Karpas-422 (cell line): ENCODE results near the gene VSIG10L2. TPM values are rescaled to one million over a fixed set of nuclear protein-coding genes. Genes with fewer than 3 reads are reported as not detected.

Source experiments
- DNase-seq: peaks from one replicate; pipeline ENCODE4 v3.0.0-alpha.2; 2015
- H2AFZ ChIP-seq: fragments of 200-600 bp; sonication (generic); 2 replicates; pipeline ENCODE4 v1.6.1; 2014; ENCODE audit warnings: antibody characterized with exemption, low read length, mixed read lengths
- H3K27ac ChIP-seq: fragments of 200-600 bp; sonication (generic); 2 replicates; pipeline ENCODE4 v1.5.1; 2014; ENCODE audit warnings: mild to moderate bottlenecking, low read length, moderate library complexity
- H3K27me3 ChIP-seq: fragments of 200-600 bp; sonication (generic); 2 replicates; pipeline ENCODE4 v1.6.1; 2014; ENCODE audit warnings: low read length, mixed read lengths
- H3K36me3 ChIP-seq: fragments of 200-600 bp; sonication (generic); 2 replicates; pipeline ENCODE4 v1.6.1; 2014; ENCODE audit warnings: low read length, mixed read lengths; ENCODE audit not compliant: insufficient read depth
- H3K4me1 ChIP-seq: fragments of 200-600 bp; sonication (generic); 2 replicates; pipeline ENCODE4 v1.6.1; 2014; ENCODE audit warnings: mild to moderate bottlenecking, low read length, mixed read lengths
- H3K4me2 ChIP-seq: fragments of 200-600 bp; sonication (generic); 2 replicates; pipeline ENCODE4 v1.6.1; 2014; ENCODE audit warnings: low read length, low read depth, mild to moderate bottlenecking; ENCODE audit not compliant: poor library complexity, severe bottlenecking
- H3K4me3 ChIP-seq: fragments of 200-600 bp; sonication (generic); 2 replicates; pipeline ENCODE4 v1.5.1; 2014; ENCODE audit warnings: mild to moderate bottlenecking, antibody characterized with exemption, low read length, mixed read lengths
- H3K79me2 ChIP-seq: fragments of 200-600 bp; sonication (generic); 2 replicates; pipeline ENCODE4 v1.6.1; 2014; ENCODE audit warnings: mild to moderate bottlenecking, low read length, mixed read lengths
- H3K9ac ChIP-seq: fragments of 200-600 bp; sonication (generic); 2 replicates; pipeline ENCODE4 v1.6.0; 2014; ENCODE audit warnings: low read length
- H3K9me2 ChIP-seq: fragments of 200-600 bp; sonication (generic), shearing (Covaris generic); replicated peaks from 2 replicates; pipeline ENCODE4 v1.6.0; 2014; ENCODE audit warnings: mild to moderate bottlenecking, low read length, moderate library complexity; ENCODE audit not compliant: insufficient read depth
- H3K9me3 ChIP-seq: fragments of 300-700, 200-600 bp; sonication (generic); 2 replicates; pipeline ENCODE4 v1.6.1; 2014; ENCODE audit warnings: low read length, mixed read lengths
- H4K20me1 ChIP-seq: fragments of 200-600 bp; sonication (generic); 2 replicates; pipeline ENCODE4 v1.6.1; 2014; ENCODE audit warnings: mild to moderate bottlenecking, antibody characterized with exemption, low read length, low read depth; ENCODE audit not compliant: insufficient read depth
- total RNA-seq: library from RNA; depleted of rRNA; stranded (reverse); fragments of >200 nt; shearing (Covaris generic); gene quantifications from 2 replicates; pipeline ENCODE4 v1.2.3, GENCODE V29; 2014; ENCODE audit warnings: low replicate concordance

The VSIG10L2 gene
- total RNA-seq, 1 experiment from 2014 or later = not detected

DNA sequence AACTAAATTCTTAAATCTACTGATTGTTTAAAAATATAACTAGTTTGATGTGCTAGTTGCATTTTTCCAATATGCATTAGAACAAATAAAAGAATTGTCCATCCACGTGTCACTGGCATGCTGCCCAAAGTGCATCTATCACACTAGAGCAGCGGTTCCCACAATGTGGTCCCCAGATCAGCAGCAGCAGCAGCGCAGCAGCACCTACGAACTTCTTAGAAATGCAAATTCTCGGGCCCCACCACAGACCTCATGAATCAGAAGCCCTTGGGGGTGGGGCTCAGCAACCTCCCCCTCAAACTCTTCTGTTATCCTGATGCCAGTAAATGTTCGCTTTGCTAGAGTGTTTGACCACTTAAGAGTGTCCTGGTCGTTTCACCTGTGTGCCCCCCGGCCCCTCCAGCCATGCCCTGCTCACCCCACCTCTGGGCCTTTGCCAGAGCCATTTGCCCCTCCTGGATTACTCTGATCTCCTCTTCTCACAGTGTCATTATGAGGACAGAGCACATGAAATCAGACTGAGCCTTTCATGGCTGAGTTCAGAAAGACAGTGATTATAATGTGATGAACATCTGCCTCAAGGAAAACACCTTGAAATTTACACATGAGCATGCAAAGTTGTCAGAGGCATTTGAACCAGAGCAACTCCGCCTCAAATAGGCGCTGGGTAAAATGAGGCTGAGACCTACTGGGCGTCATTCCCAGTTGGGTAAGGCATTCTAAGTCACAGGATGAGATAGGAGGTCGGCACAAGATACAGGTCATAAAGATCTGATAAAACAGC lies 12.6 kb upstream of the VSIG10L2 start:
- no peak overlapping the region for H3K27ac ChIP-seq
- no peaks in the 10 kb centered on the region for H3K27me3 ChIP-seq
- H3K9me3 ChIP-seq = no peaks in the 10 kb centered on the region
- no peaks in the 10 kb centered on the region for H3K9me2 ChIP-seq
- no peaks in the 10 kb centered on the region for H3K79me2 ChIP-seq
- H4K20me1 ChIP-seq = no peaks in the 10 kb centered on the region
- no peak overlapping the region for H3K4me3 ChIP-seq
- no peak for DNase-seq
- no peak overlapping the region for H3K9ac ChIP-seq
- H3K36me3 ChIP-seq = no peaks in the 10 kb centered on the region
- H3K4me1 ChIP-seq = peaks cover 8% of the 10 kb centered on the region
- H3K4me2 ChIP-seq = no peak overlapping the region
- H2AFZ ChIP-seq = no peak overlapping the region

DNA sequence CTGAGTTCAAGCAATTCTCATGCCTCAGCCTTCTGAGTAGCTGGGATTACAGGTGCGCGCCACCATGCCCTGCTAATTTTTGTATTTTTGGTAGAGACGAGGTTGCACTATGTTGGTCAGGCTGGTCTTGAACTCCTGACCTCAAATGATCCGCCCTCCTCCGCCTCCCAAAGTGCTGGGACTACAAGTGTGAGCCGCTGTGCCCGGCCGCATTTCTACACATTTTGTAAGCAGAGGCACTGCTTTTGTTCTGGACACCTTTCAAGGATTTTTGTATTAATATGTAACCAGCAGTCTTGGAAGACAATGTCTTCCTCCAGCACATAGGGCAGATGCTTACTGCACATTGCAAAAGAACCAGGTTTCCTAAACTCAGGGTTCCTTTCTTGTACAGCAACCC lies 11.4 kb upstream of the VSIG10L2 start:
- DNase-seq = no peak

GRCh38 chr11:125935056-125935455 lies 10.8 kb upstream of the VSIG10L2 start:
- H3K27ac ChIP-seq = no peak overlapping the region
- no peaks in the 10 kb centered on the region for H3K9me2 ChIP-seq
- H3K36me3 ChIP-seq = no peaks in the 10 kb centered on the region
- H4K20me1 ChIP-seq = no peaks in the 10 kb centered on the region
- no peak overlapping the region for H3K4me2 ChIP-seq
- no peak overlapping the region for H2AFZ ChIP-seq
- H3K79me2 ChIP-seq = no peaks in the 10 kb centered on the region
- no peak for DNase-seq
- no peaks in the 10 kb centered on the region for H3K27me3 ChIP-seq
- H3K4me3 ChIP-seq = no peak overlapping the region
- H3K9me3 ChIP-seq = no peaks in the 10 kb centered on the region
- H3K9ac ChIP-seq = no peak overlapping the region
- peaks cover 8% of the 10 kb centered on the region for H3K4me1 ChIP-seq

More for the DNA sequence above, 11.4 kb upstream of the VSIG10L2 start:
- no peak overlapping the region for H3K4me2 ChIP-seq
- no peaks in the 10 kb centered on the region for H3K79me2 ChIP-seq
- H3K36me3 ChIP-seq = no peaks in the 10 kb centered on the region
- no peaks in the 10 kb centered on the region for H4K20me1 ChIP-seq
- no peaks in the 10 kb centered on the region for H3K9me2 ChIP-seq
- no peak overlapping the region for H2AFZ ChIP-seq
- peaks cover 8% of the 10 kb centered on the region for H3K4me1 ChIP-seq
- no peak overlapping the region for H3K27ac ChIP-seq
- no peaks in the 10 kb centered on the region for H3K27me3 ChIP-seq
- H3K9me3 ChIP-seq = no peaks in the 10 kb centered on the region
- no peak overlapping the region for H3K9ac ChIP-seq
- no peak overlapping the region for H3K4me3 ChIP-seq

GRCh38 chr11:125935618-125936199 lies 10.1 kb upstream of the VSIG10L2 start:
- Histone ChIP-seq H4K20me1 (no peaks in the 10 kb centered on the region), H3K36me3 (no peaks in the 10 kb centered on the region), H3K27me3 (no peaks in the 10 kb centered on the region), H3K4me3 (no peak overlapping the region), H3K9me3 (no peaks in the 10 kb centered on the region), H3K4me1 (peaks cover 8% of the 10 kb centered on the region), H3K27ac (no peak overlapping the region), H3K9ac (no peak overlapping the region), H2AFZ (no peak overlapping the region), H3K9me2 (no peaks in the 10 kb centered on the region), H3K79me2 (no peaks in the 10 kb centered on the region), H3K4me2 (no peak overlapping the region)
- DNase-seq = no peak

GRCh38 chr11:125938418-125938817 lies 7.4 kb upstream of the VSIG10L2 start:
- Histone ChIP-seq H3K9ac (no peak overlapping the region), H3K4me2 (no peak overlapping the region), H3K4me1 (no peaks in the 10 kb centered on the region; the same call in 1 of the 2 replicates), H3K27me3 (no peaks in the 10 kb centered on the region), H4K20me1 (no peaks in the 10 kb centered on the region), H3K9me3 (no peaks in the 10 kb centered on the region), H3K36me3 (no peaks in the 10 kb centered on the region), H3K4me3 (no peak overlapping the region), H3K9me2 (no peaks in the 10 kb centered on the region), H2AFZ (no peak overlapping the region), H3K79me2 (no peaks in the 10 kb centered on the region), H3K27ac (no peak overlapping the region)
- DNase-seq = no peak

DNA sequence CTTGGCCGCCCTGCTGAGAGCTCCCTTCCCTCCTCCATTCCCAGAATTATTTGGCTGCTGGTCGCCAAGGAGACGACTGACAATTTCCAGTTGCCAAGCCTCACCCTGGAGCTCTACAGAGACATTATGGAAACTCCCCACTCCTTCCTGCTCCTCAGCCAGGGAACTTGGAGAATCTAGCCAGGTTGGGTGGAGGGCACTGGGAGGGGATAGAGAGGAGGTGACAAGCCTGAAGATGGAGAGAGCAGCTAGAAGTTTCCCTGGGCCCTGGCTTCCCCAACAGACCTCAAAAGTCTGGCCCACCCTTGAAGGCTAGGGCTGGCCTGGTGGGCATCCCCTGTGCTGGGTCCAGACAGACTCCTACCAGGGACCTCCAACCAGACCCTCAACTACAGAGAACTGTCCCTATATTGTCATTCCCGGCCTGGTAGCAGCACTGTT lies 6.7 kb upstream of the VSIG10L2 start:
- no peaks in the 10 kb centered on the region for H3K36me3 ChIP-seq
- H3K79me2 ChIP-seq = no peaks in the 10 kb centered on the region
- H3K27ac ChIP-seq = no peak overlapping the region
- H3K27me3 ChIP-seq = no peaks in the 10 kb centered on the region
- H3K9me3 ChIP-seq = no peaks in the 10 kb centered on the region
- no peaks in the 10 kb centered on the region for H3K9me2 ChIP-seq
- H3K4me2 ChIP-seq = no peak overlapping the region
- no peak overlapping the region for H2AFZ ChIP-seq
- no peak overlapping the region for H3K4me3 ChIP-seq
- H3K9ac ChIP-seq = no peak overlapping the region
- DNase-seq = no peak
- H4K20me1 ChIP-seq = no peaks in the 10 kb centered on the region
- H3K4me1 ChIP-seq = no peaks in the 10 kb centered on the region

DNA sequence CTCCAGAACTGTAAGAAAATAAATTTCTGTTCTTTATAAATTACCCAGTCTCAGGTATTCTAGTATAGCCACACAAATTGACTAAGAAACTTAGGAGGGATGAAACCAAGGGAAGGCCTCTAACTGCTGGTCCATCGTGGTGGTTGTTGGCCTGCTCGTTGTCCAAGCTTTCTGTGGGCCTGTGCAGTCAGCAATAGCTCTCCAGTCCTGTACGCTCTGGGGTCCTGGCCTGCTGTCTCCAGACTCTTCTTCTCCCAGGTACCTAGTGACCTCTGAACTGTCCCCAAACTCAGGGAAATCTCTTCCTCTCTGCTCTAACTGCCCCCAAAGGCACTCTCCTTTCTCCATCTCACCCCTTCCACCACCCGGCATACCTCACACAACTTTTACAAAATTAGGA lies 5.7 kb upstream of the VSIG10L2 start:
- H3K9ac ChIP-seq = no peak overlapping the region
- H4K20me1 ChIP-seq = no peaks in the 10 kb centered on the region
- no peak overlapping the region for H3K4me2 ChIP-seq
- DNase-seq = no peak
- H3K4me1 ChIP-seq = no peaks in the 10 kb centered on the region
- no peaks in the 10 kb centered on the region for H3K36me3 ChIP-seq
- no peak overlapping the region for H3K4me3 ChIP-seq
- no peaks in the 10 kb centered on the region for H3K9me3 ChIP-seq
- no peaks in the 10 kb centered on the region for H3K9me2 ChIP-seq
- no peaks in the 10 kb centered on the region for H3K79me2 ChIP-seq
- H3K27ac ChIP-seq = no peak overlapping the region
- no peak overlapping the region for H2AFZ ChIP-seq
- H3K27me3 ChIP-seq = no peaks in the 10 kb centered on the region

DNA sequence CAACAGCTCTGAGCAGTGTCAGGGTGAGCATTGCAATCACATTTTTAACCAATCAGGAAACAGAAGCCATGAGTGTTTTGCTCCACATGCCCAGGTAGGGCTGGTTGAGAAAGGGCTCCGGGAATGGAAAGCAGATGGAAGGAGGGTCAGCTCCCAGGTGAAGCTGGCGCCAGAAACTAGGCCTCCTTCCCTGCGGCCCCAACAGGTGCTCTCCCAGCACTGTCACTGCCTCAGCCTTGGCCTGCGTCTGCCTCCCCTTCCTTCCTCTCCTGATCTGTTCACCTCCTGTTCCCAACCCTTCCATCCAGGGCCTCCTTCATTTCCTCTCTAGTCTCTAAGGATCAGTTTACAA lies 4.6 kb upstream of the VSIG10L2 start:
- DNase-seq = no peak
- no peaks in the 10 kb centered on the region for H3K36me3 ChIP-seq
- H2AFZ ChIP-seq = no peak overlapping the region
- H3K4me1 ChIP-seq = no peaks in the 10 kb centered on the region
- H3K4me2 ChIP-seq = no peak overlapping the region
- H3K27ac ChIP-seq = no peak overlapping the region
- H3K79me2 ChIP-seq = no peaks in the 10 kb centered on the region
- H3K9ac ChIP-seq = no peak overlapping the region
- H3K9me2 ChIP-seq = no peaks in the 10 kb centered on the region
- no peaks in the 10 kb centered on the region for H3K9me3 ChIP-seq
- no peaks in the 10 kb centered on the region for H3K27me3 ChIP-seq
- no peak overlapping the region for H3K4me3 ChIP-seq
- H4K20me1 ChIP-seq = no peaks in the 10 kb centered on the region
